PC-9 (cell line): ENCODE measurements around the gene CRB3.

Experiments
- EZH2 ChIP-seq: fragments of 200-600 bp; sonication (generic); IDR thresholded peaks from 2 replicates; pipeline ENCODE4 v1.8.0; 2017; ENCODE audit warnings: antibody characterized with exemption, low read depth
- TF ChIP-seq, protein P1 (sequence below): fragments of 200-600 bp; sonication (generic); conservative IDR thresholded peaks from 2 replicates; pipeline ENCODE4 v1.6.1; 2017; ENCODE audit warnings: mixed run types, antibody characterized with exemption, mild to moderate bottlenecking, moderate library complexity

DNA sequence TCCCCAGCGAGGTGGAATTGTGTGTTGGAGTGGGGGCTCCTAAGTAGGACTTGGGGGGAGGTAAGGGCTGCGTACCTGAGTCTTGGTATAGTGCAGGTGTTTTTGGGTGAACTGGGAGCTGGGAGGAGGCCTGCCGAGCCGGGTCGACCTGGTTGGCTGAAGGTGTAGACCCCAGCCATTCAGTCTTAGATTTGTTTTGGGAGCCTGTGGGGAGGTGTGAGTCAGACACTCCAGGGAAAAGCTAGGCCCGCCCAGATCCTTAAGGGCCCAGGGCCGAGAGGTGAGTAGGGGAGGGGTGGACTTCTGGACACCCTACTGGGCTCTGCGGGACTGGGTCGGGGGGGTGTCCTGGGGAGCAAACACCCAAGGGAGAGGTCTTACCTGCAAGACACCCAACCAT lies 935 bp downstream of the CRB3 start:
- TF ChIP-seq, protein P1, sequence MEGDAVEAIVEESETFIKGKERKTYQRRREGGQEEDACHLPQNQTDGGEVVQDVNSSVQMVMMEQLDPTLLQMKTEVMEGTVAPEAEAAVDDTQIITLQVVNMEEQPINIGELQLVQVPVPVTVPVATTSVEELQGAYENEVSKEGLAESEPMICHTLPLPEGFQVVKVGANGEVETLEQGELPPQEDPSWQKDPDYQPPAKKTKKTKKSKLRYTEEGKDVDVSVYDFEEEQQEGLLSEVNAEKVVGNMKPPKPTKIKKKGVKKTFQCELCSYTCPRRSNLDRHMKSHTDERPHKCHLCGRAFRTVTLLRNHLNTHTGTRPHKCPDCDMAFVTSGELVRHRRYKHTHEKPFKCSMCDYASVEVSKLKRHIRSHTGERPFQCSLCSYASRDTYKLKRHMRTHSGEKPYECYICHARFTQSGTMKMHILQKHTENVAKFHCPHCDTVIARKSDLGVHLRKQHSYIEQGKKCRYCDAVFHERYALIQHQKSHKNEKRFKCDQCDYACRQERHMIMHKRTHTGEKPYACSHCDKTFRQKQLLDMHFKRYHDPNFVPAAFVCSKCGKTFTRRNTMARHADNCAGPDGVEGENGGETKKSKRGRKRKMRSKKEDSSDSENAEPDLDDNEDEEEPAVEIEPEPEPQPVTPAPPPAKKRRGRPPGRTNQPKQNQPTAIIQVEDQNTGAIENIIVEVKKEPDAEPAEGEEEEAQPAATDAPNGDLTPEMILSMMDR = no peak
- TF ChIP-seq EZH2 = no peak
